Keratinocyte (primary cell): ENCODE results near the gene CWH43. TPM values are rescaled to one million over a fixed set of nuclear protein-coding genes. Genes with fewer than 3 reads are reported as not detected.

Experiments used
- DNase-seq: peaks from one replicate; pipeline ENCODE4 v3.0.0-alpha.2; 2011; ENCODE audit warnings: low read depth, missing footprints, low spot score
- FAIRE-seq: peaks from 2 replicates; lab custom pipeline; 2011; peaks lifted over from hg19 to GRCh38; lab: Jason Lieb, UNC
- H2AFZ ChIP-seq: 2 replicates; pipeline ENCODE4 v1.6.0; 2012; ENCODE audit warnings: low read length, control low read depth, inconsistent platforms; ENCODE audit not compliant: control insufficient read depth
- H3K27ac ChIP-seq: 2 replicates; pipeline ENCODE4 v1.5.1; 2011; ENCODE audit warnings: low read length; ENCODE audit not compliant: control insufficient read depth, insufficient read depth
- H3K27me3 ChIP-seq: 3 replicates; pipeline ENCODE4 v1.6.0; 2011; ENCODE audit warnings: low read length; ENCODE audit not compliant: control insufficient read depth, insufficient read depth; ENCODE audit errors: extremely low read depth
- H3K36me3 ChIP-seq, 2 experiments: 2 replicates in 1 of 2; 3 replicates in 1 of 2; pipeline ENCODE4 v1.5.1; 2011; ENCODE audit warnings: low read length in 2 of 2, mild to moderate bottlenecking in 1 of 2; ENCODE audit not compliant: control insufficient read depth in 2 of 2, insufficient read depth in 2 of 2; ENCODE audit errors: extremely low read depth in 1 of 2
- H3K4me1 ChIP-seq: 3 replicates; pipeline ENCODE4 v1.5.1; 2011; ENCODE audit warnings: low read length; ENCODE audit not compliant: control insufficient read depth, insufficient read depth; ENCODE audit errors: extremely low read depth
- H3K4me2 ChIP-seq: 3 replicates; pipeline ENCODE4 v1.6.0; 2011; ENCODE audit warnings: low read depth, low read length; ENCODE audit not compliant: control insufficient read depth, insufficient read depth; ENCODE audit errors: extremely low read depth
- H3K4me3 ChIP-seq, 3 experiments: fragments of 200-600 bp in 1 of 3; sonication (generic) in 1 of 3; 2 replicates in 2 of 3; 3 replicates in 1 of 3; pipeline ENCODE4 v1.5.1; 2011 to 2016; ENCODE audit warnings: low read length in 3 of 3, mild to moderate bottlenecking in 3 of 3, control low read depth in 2 of 3, inconsistent platforms in 1 of 3, low read depth in 1 of 3, mixed read lengths in 1 of 3, mixed run types in 1 of 3, moderate library complexity in 1 of 3; ENCODE audit not compliant: control insufficient read depth in 2 of 3, insufficient read depth in 2 of 3; ENCODE audit errors: extremely low read depth in 1 of 3
- H3K79me2 ChIP-seq: 2 replicates; pipeline ENCODE4 v1.6.0; 2012; ENCODE audit warnings: low read length; ENCODE audit not compliant: control insufficient read depth, insufficient read depth
- H3K9ac ChIP-seq: 3 replicates; pipeline ENCODE4 v1.6.0; 2011; ENCODE audit warnings: low read length; ENCODE audit not compliant: control insufficient read depth, insufficient read depth; ENCODE audit errors: extremely low read depth
- H3K9me1 ChIP-seq: 3 replicates; pipeline ENCODE4 v1.6.0; 2011; ENCODE audit warnings: low read length; ENCODE audit not compliant: control insufficient read depth, insufficient read depth; ENCODE audit errors: extremely low read depth
- H3K9me3 ChIP-seq: 2 replicates; pipeline ENCODE4 v1.5.1; 2012; ENCODE audit warnings: low read depth, low read length; ENCODE audit not compliant: control insufficient read depth
- H4K20me1 ChIP-seq: 3 replicates; pipeline ENCODE4 v1.6.0; 2011; ENCODE audit warnings: low read length; ENCODE audit not compliant: control insufficient read depth, insufficient read depth; ENCODE audit errors: extremely low read depth
- EZH2 ChIP-seq: IDR thresholded peaks from one replicate; pipeline ENCODE4 v1.6.1; 2012; ENCODE audit warnings: inconsistent platforms, mild to moderate bottlenecking, low read length, moderate library complexity
- dilution Hi-C: fragments of 300-500 bp; cut with MboI; formaldehyde crosslinking; loops from one replicate; pipeline ENCODE4 v1.7.0; 2020; ENCODE audit warnings: low sequenced_read_pairs; ENCODE audit not compliant: extremely low pct_ligation_motif_present
- polyA plus RNA-seq, 5 experiments: library from polyadenylated mRNA; depleted of rRNA in 3 of 5; stranded (reverse) in 3 of 5; stranded (forward) in 1 of 5; unstranded in 1 of 5; fragments of >200 nt; gene quantifications; 1 replicate in 1 of 5; 2 replicates in 3 of 5; 3 replicates in 1 of 5; pipeline versions ENCODE4 v1.2.1 to v1.2.3, GENCODE V29; 2011 to 2012; ENCODE audit warnings: missing spikeins in 2 of 5, low read depth in 1 of 5, low replicate concordance in 1 of 5
- TF ChIP-seq, protein P1 (sequence below), 3 experiments: IDR thresholded peaks in 1 of 3; conservative IDR thresholded peaks in 1 of 3; optimal IDR thresholded peaks in 1 of 3; 2 replicates in 2 of 3; 3 replicates in 1 of 3; pipeline versions ENCODE3 to v1.5.1; 2011; ENCODE audit warnings: low read length in 3 of 3, mild to moderate bottlenecking in 3 of 3, moderate library complexity in 2 of 3, control low read depth in 1 of 3, inconsistent platforms in 1 of 3; ENCODE audit not compliant: insufficient read depth in 2 of 3; ENCODE audit errors: extremely low read depth in 1 of 3

CWH43 gene
- polyA plus RNA-seq, 1 donor (not counting 4 experiments of a cell fraction or from before 2014, with no cell fraction given), result 10.9 TPM

DNA sequence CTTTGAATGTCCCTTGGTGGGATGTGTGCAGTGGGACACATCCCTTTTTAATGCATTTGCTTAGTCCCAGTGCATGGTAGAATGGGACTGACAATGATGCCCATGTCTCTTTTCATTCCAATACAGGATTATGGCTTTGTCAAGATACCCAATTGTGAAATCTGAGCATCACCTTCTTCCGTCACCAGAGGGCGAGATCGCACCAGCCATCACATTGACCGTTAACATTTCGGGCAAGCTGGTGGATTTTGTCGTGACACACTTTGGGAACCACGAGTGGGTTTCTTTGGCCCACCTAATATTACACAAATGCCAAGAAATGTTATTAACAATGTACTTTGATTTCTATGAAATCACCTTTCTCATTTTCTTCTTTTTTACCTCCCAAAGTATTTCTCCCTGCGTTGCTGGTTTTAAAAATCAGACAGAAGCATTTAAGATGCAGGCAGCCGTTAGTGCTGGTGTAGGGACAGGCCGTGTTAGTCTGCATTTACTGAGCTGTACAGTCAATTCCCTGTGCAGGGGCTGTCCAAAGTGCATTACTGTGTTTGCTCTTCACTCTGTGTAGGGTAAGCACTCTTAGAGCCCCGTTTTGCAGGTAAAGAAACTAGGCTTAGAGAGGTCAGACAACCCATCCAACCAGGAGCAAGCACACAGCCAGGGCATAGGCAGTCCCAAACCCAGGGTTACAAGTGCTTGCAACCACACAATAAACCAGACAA lies 46.5 kb downstream of the CWH43 start:
- Histone ChIP-seq H3K9me3 (no peaks in the 10 kb centered on the region), H2AFZ (no peak overlapping the region), H3K4me2 (no peak overlapping the region), H3K9me1 (no peaks in the 10 kb centered on the region), H3K9ac (no peak overlapping the region), H3K36me3 (peaks cover 0 to 10% of the 10 kb centered on the region in 2 experiments), H3K79me2 (no peaks in the 10 kb centered on the region), H3K27me3 (no peaks in the 10 kb centered on the region), H3K4me1 (no peaks in the 10 kb centered on the region), H3K27ac (no peak overlapping the region), H4K20me1 (no peaks in the 10 kb centered on the region), H3K4me3 (no peak overlapping the region)
- TF ChIP-seq EZH2, result no peak
- TF ChIP-seq, protein P1, sequence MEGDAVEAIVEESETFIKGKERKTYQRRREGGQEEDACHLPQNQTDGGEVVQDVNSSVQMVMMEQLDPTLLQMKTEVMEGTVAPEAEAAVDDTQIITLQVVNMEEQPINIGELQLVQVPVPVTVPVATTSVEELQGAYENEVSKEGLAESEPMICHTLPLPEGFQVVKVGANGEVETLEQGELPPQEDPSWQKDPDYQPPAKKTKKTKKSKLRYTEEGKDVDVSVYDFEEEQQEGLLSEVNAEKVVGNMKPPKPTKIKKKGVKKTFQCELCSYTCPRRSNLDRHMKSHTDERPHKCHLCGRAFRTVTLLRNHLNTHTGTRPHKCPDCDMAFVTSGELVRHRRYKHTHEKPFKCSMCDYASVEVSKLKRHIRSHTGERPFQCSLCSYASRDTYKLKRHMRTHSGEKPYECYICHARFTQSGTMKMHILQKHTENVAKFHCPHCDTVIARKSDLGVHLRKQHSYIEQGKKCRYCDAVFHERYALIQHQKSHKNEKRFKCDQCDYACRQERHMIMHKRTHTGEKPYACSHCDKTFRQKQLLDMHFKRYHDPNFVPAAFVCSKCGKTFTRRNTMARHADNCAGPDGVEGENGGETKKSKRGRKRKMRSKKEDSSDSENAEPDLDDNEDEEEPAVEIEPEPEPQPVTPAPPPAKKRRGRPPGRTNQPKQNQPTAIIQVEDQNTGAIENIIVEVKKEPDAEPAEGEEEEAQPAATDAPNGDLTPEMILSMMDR (optimal IDR thresholded peaks at IDR 0.05 in 1 of 3, IDR thresholded peaks at IDR 0.05 in 1 of 3, conservative IDR thresholded peaks at IDR 0.05 in 1 of 3; ENCODE audit: extremely low read depth in 1 of 3, insufficient read depth in 2 of 3, low read length in 3 of 3), result peak; percentile 38 to 75 (median 62)
- no peak for FAIRE-seq
- dilution Hi-C loops, result no loop called here
- DNase-seq, result no peak

DNA sequence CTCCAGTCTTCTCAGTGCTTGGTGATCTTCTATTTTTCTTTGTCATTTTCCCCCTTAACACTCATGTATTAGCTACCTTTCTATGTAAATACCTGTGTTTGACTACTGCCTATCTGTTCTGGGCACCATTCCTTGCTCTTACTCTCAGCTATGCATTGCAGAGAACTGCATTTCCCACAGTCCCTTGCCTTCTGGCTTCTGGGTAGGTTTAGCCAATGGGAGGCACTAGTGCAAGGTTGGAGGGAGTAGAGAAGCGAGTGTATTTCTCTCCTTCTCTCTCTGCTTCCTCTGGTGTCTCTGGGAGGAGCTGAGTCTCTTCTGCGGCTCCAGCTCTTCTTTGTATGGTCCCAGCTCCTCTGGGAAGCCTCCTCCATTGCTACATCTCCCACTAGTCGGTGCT lies 50.5 kb downstream of the CWH43 start:
- no peaks in the 10 kb centered on the region for H3K9me1 ChIP-seq
- no peak overlapping the region for H3K4me2 ChIP-seq
- no peaks in the 10 kb centered on the region for H3K4me1 ChIP-seq
- dilution Hi-C loops, result no loop called here
- no peak for TF ChIP-seq EZH2
- TF ChIP-seq, protein P1 (optimal IDR thresholded peaks at IDR 0.05 in 1 of 3, IDR thresholded peaks at IDR 0.05 in 1 of 3, conservative IDR thresholded peaks at IDR 0.05 in 1 of 3; ENCODE audit: extremely low read depth in 1 of 3, insufficient read depth in 2 of 3, low read length in 3 of 3), result no peak
- peaks cover 0 to 9% of the 10 kb centered on the region in 2 experiments for H3K36me3 ChIP-seq
- no peak overlapping the region for H3K4me3 ChIP-seq
- H3K79me2 ChIP-seq, result no peaks in the 10 kb centered on the region
- H3K9ac ChIP-seq, result no peak overlapping the region
- no peaks in the 10 kb centered on the region for H3K9me3 ChIP-seq
- no peaks in the 10 kb centered on the region for H4K20me1 ChIP-seq
- FAIRE-seq (no peak), DNase-seq (no peak)
- no peak overlapping the region for H3K27ac ChIP-seq
- no peak overlapping the region for H2AFZ ChIP-seq
- H3K27me3 ChIP-seq, result no peaks in the 10 kb centered on the region
